Measurements from ENCODE around the gene KRTAP4-12.
"Not testable (repeated sequence)": the region's sequence is repeated elsewhere in the genome, so short reads cannot be mapped to it uniquely, and the experiment has no call there.

Gene KRTAP4-12

GRCh38 chr17:41123991-41124371 lies at the start of gene KRTAP4-12:
TSS of gene KRTAP4-12 (minus strand) at chr17:41124182. CDS start at chr17:41124122, 60 bp downstream.
- not testable (repeated sequence) for DNase-seq (ENCODE audit: low read depth in 2 of 2)

- DNase-seq (ENCODE audit: low read depth in 2 of 2): no peak
These were observed 47.9 kb upstream of the KRTAP4-12 start for GRCh38 chr17:41171886-41172285.

DNA sequence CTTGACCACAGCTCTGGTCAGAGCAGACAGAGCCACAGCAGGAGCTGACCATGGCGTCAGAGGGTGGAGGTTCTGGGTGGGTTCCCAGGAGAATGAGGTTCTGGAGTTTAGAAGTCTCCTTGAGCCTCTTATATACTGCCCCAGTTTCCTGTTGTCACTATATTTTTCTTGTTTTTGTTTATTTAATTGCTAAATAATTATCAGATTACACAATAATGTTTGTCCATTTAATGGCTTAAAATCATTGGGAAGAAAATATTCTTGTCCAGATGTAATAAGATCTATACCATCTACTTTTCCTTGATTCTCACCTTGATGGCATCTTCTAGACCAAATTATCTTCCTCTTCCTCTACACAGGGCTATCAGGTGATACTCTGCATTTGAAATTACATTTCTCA lies 44.1 kb upstream of the KRTAP4-12 start, which contains the start of gene KRTAP4-3:
Gene KRTAP4-3 (minus strand): TSS at position 101 of the 400 bp plus-strand sequence. CDS start 49 bp downstream, at position 52.
- DNase-seq (ENCODE audit: low read depth in 2 of 2): no peak

DNA sequence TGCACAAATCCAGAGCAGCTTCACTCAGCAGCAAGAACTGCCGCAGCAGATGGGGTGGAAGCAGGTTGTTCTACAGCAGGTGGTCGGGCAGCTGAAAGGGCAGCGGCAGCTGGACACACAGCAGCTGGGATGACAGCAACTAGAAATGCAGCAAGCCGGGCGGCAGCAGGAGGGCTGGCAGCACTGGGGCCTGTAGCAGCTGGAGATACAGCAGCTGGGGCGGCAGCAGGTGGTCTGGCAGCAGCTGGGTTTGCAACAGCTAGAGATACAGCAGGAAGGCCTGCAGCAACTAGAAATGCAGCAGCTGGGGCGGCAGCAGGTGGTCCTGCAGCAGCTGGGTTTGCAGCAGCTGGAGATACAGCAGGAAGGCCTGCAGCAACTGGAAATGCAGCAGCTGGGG lies 43.6 kb upstream of the KRTAP4-12 start:
- no peak for DNase-seq (ENCODE audit: low read depth in 2 of 2)

DNA sequence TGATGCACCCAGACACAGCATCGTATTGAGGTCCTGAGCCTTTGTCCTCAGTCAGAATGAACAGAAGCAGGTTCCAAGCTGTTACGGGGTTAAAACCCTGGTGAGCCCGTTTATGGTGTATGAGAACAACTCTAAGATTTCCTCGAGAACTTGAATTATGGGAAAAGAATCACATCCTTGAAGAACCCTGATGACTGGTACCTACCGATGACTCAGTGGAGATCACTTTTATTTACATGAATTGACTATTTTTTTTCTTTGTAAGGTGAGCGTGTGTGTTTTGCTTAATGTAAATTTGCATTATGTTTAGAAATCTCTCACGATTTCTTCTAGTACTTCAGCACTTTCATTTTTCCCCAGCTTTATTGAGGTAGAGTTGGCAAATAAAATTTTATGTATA lies 39.8 kb upstream of the KRTAP4-12 start:
- DNase-seq (ENCODE audit: low read depth in 2 of 2): no peak

DNA sequence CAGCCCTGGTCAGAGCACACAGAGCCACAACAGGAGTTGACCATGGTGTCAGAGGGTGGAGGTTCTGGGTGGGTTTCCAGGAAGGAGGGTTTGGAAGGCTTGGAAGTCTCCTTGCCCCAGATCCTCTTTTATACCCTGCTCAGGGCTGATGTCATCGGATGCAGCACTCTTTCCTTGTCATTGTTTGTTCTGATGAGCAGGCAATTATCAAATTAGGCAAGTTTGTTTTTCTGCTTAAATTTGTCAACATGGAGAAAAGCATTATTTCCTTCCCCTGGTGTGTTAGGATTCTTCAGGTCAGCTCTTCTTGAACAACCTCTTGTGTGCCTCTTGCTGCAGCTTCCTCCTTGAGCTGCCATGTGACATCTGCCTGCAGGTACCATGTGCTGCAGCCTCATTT lies 36.7 kb upstream of the KRTAP4-12 start, which contains the start of gene KRTAP4-4:
Gene KRTAP4-4 (minus strand): TSS at position 101 of the 400 bp plus-strand sequence. CDS start 57 bp downstream, at position 44.
- no peak for DNase-seq (ENCODE audit: low read depth in 2 of 2)

DNA sequence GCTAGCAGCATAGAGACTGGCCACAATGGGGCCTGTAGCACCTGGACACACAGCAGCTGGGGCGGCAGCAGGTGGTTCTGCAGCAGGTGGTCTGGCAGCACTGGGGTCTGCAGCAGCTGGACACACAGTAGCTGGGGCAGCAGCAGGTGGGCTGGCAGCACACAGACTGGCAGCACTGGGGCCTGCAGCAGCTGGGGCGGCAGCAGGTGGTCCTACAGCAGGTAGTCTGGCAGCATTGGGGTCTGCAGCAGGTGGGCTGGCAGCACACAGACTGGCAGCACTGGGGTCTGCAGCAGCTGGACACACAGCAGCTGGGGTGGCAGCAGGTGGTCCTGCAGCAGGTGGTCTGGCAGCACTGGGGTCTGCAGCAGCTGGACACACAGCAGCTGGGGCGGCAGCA lies 36.2 kb upstream of the KRTAP4-12 start:
- DNase-seq (ENCODE audit: low read depth in 2 of 2): not testable (repeated sequence)

DNA sequence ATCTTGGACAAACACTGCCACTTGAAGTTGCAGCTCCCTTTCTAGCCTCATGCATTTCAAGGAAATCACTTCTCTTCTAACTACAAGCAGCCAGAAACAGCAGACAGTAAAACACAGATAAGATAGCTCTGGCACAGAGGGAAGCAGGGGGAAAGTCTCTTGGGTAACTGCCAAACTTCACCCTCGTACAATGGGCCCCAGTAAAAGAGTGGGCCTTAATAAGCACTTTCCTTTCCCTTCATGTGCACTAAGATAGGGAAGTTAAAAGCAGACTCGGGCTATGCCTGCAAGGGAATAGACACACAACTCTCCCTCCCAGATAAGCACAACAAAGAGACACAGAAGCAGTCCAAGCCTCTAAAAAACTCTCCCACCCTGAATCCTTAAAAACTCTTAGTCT lies 29.9 kb upstream of the KRTAP4-12 start:
- DNase-seq (ENCODE audit: low read depth in 2 of 2): no peak

- no peak for DNase-seq (ENCODE audit: low read depth in 2 of 2)
These were observed 27.5 kb upstream of the KRTAP4-12 start for GRCh38 chr17:41151525-41151924.

GRCh38 chr17:41150026-41150425 lies 26.0 kb upstream of the KRTAP4-12 start:
- DNase-seq (ENCODE audit: low read depth in 2 of 2): no peak

DNA sequence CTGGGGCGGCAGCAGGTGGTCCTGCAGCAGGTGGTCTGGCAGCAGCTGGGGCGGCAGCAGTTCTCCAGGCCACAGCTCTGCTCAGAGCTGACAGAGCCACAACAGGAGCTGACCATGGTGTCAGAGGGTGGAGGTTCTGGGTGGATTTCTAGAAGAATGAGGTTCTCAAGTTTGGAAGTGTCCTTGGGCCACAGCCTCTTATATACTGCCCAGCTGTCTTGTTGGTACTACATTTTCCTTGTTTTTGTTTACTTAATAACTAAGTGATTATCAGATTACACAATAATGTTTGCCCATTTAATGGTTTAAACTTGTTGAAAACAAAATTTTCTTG lies 25.6 kb upstream of the KRTAP4-12 start, which contains the start of gene KRTAP4-5:
Gene KRTAP4-5 (minus strand): TSS at position 174 of the 334 bp plus-strand sequence. CDS start 58 bp downstream, at position 116.
- no peak for DNase-seq (ENCODE audit: low read depth in 2 of 2)

DNA sequence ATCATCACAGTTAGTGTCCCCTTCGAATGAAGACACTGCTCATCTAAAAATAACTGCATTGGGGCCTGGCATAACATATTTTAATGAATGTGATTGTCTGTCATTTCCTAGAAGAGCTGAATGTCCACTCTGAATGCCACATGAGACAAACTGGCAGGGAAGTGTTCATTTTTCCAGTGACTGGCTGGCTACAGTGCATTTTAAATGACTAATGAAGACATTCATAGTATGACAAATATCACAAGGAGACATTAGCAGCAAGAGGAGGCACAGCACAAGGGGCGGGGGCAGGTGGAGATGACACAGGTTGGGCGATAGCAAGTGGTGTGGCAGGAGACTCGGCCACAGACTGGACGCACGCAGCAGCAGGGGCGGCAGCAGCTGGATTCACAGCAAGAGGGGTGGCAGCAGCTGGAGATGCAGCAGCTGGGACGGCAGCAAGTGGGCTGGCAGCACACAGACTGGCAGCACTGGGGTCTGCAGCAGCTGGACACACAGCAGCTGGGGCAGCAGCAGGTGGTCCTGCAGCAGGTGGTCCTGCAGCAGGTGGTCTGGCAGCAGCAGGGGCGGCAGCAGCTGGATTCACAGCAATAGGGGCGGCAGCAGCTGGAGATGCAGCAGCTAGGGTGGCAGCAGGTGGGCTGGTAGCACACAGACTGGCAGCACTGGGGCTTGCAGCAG lies 25.1 kb upstream of the KRTAP4-12 start:
- DNase-seq (ENCODE audit: low read depth in 2 of 2): not testable (repeated sequence)

DNA sequence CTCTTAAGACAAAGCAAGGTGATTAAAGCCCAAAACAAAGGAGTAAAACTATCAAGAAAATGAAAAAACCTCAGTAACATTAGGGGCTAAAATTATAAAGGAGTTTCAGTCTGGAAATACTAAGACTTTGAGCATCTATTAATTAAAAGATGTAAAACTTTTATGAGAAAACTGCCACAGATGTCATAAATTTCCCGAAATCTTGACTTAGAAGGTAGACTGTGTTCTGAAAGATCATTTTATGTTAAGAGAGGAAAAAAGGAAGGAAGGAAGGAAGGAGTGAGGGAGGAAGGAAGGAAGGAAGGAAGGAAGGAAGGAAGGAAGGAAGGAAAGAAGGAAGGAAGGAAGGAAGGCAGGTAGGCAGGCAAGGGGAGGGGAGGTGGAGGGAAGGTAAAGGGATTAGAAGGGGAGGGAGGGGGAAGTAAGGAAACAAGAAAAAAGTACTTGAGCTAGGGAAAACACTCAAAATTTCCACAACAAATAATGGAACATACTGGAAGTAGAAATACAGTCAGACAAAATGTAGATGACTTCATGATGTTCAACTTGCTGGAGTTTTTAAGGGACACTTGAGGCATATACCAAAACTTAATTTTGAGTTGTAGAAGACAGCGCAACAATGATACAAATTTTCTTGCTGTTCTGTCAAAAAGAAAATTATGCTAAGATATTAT lies 23.7 kb upstream of the KRTAP4-12 start:
- no peak for DNase-seq (ENCODE audit: low read depth in 2 of 2)

- no peak for DNase-seq (ENCODE audit: low read depth in 2 of 2)
These were observed 21.3 kb upstream of the KRTAP4-12 start for GRCh38 chr17:41145261-41145660.

DNA sequence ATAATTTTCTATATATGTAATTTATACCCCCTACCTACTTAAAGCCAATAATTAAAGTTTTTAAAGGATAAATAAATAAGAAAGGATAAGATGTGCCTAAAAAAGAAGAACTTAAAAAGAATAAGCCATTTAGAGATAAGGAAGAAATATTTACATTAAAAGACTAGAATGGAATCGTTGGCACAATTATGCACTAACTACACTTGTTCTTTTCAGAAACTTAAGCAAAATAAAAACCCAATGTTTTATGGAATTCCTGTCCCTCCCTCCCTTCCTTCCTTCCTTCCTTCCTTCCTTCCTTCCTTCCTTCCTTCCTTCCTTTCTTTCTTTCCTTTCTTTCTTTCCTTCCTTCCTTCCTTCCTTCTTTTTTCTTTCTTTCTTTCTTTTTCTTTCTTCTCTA lies 20.9 kb upstream of the KRTAP4-12 start:
- no peak for DNase-seq (ENCODE audit: low read depth in 2 of 2)

DNA sequence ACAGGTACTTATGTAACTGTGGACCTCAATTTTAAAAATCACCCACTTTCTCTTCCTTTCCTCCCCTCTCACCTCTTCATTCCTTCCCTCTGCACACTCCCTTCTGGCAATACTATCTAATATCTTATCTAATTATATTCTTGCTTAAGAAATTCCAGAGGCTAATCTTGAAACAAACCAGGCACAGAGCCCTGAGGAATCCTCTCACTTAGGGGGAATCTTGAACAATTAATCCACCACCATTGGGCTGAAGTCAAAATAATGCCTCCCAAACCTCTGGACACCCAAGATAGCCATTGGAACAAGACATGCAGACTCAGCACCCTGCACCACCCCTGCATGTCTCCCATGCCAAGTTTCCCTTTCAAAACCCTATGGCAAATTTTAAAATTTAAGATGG lies 17.4 kb upstream of the KRTAP4-12 start:
- no peak for DNase-seq (ENCODE audit: low read depth in 2 of 2)

DNA sequence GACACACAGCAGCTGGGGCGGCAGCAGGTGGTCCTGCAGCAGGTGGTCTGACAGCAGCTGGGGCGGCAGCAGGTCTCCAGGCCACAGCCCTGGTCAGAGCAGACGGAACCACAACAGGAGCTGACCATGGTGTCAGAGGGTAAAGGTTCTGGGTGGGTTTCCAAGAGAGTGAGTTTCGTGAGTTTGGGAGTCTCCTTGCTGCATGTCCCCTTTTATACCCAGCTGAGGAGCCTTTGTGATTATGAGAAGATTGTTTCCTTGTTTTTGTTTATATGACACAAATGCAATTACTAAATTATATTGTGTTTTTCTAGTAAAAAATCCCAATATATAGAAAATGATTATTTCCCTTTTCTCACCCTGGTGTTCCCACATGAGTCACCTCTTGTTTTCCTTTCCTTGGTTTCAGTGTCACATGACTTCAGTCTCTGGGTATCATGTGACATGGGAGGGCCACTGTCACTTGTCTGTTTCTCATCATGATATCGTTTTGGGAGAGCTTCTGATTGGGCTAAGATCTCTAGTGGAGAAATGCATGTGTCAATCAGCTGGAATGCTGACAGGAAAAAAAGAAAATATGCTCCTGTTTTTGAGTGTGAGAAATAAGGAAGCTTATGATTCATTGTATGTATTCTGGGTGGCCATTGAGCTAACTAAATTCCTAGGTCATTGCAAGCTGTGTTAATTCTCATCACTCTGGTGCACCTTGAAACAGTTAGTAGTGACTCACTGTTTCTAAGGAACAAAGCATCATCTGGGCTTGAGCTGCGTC lies 16.6 kb upstream of the KRTAP4-12 start, which contains the start of gene KRTAP4-6:
Gene KRTAP4-6 (minus strand): TSS at position 185 of the 772 bp plus-strand sequence. CDS start 57 bp downstream, at position 128.
- DNase-seq (ENCODE audit: low read depth in 2 of 2): no peak

DNA sequence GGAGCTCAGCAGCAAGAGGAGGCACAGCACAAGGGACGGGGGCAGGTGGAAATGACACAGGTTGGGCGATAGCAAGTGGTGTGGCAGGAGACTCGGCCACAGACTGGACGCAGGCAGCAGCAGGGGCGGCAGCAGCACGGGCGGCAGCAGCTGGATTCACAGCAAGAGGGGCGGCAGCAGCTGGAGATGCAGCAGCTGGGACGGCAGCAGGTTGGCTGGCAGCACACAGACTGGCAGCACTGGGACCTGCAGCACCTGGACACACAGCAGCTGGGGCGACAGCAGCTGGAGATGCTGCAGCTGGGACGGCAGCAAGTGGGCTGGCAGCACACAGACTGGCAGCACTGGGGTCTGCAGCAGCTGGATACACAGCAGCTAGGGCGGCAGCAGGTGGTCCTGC lies 15.9 kb upstream of the KRTAP4-12 start:
- not testable (repeated sequence) for DNase-seq (ENCODE audit: low read depth in 2 of 2)

- DNase-seq (ENCODE audit: low read depth in 2 of 2): no peak
These were observed 10.1 kb upstream of the KRTAP4-12 start for GRCh38 chr17:41133880-41134735.

DNA sequence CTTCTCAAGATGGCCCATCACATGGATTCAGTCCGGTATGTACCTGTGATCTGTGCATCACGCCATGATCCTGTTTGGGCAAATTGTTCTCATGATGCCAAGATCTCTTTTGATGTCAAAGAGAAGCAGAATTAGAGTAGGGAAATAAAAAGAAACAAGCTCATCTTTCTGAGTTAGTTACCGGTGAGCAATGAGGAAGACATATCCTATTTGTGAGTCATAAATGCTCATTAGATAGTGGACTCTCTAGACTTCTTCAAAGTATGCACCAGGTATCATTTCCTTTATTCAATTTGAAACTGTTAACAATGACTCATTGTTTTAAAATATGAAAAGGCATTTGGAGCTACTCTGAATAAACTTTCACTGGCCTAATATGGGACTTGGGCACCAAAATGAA lies 8.0 kb upstream of the KRTAP4-12 start:
- no peak for DNase-seq (ENCODE audit: low read depth in 2 of 2)

GRCh38 chr17:41127371-41127770 lies 3.4 kb upstream of the KRTAP4-12 start:
- DNase-seq (ENCODE audit: low read depth in 2 of 2): no peak
